Activated T-helper 17 cell treated with anti-CD3 and anti-CD28 coated beads, Interleukin-2, amount 50 U/mL, for 72 hours (primary cell): ENCODE data around the gene SOAT2. TPM values are rescaled to one million over a fixed set of nuclear protein-coding genes. Genes with fewer than 3 reads are reported as not detected.

Experiments used
- ATAC-seq: fragments of 150-1000 bp; cut with Tn5 transposase; replicated peaks from 2 replicates; pipeline ENCODE4 v1.10.0; 2021; ENCODE audit warnings: mild to moderate bottlenecking, moderate library complexity
- H3K27ac Mint-ChIP-seq: one replicate; pipeline ENCODE4 v1.8.0; 2022; ENCODE audit warnings: mixed read lengths
- H3K27me3 Mint-ChIP-seq: one replicate; pipeline ENCODE4 v1.8.0; 2022; ENCODE audit warnings: mixed read lengths
- H3K36me3 Mint-ChIP-seq: one replicate; pipeline ENCODE4 v1.8.0; 2022; ENCODE audit warnings: low read depth, mild to moderate bottlenecking, mixed read lengths
- H3K4me1 Mint-ChIP-seq: one replicate; pipeline ENCODE4 v1.8.0; 2022; ENCODE audit warnings: mixed read lengths
- H3K4me3 Mint-ChIP-seq: one replicate; pipeline ENCODE4 v1.8.0; 2022; ENCODE audit warnings: mild to moderate bottlenecking, mixed read lengths
- H3K9me3 Mint-ChIP-seq: one replicate; pipeline ENCODE4 v1.8.0; 2022; ENCODE audit warnings: mixed read lengths
- total RNA-seq, 2 donors: library from RNA; stranded (reverse); gene quantifications; one replicate each; pipeline ENCODE4 v1.2.3, GENCODE V29; 2022

Gene SOAT2, protein sequence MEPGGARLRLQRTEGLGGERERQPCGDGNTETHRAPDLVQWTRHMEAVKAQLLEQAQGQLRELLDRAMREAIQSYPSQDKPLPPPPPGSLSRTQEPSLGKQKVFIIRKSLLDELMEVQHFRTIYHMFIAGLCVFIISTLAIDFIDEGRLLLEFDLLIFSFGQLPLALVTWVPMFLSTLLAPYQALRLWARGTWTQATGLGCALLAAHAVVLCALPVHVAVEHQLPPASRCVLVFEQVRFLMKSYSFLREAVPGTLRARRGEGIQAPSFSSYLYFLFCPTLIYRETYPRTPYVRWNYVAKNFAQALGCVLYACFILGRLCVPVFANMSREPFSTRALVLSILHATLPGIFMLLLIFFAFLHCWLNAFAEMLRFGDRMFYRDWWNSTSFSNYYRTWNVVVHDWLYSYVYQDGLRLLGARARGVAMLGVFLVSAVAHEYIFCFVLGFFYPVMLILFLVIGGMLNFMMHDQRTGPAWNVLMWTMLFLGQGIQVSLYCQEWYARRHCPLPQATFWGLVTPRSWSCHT
- 1 to 10 TPM in 1 of 2 donors, under 1 TPM in 1; 0.28 to 1.1 TPM for total RNA-seq

- Mint-ChIP-seq H3K27ac (peak within 1 kb of the TSS; percentile 91), H3K4me1 (peaks cover 24% of the 10 kb centered on the region), H3K27me3 (no peaks in the 10 kb centered on the region), H3K4me3 (peak within 1 kb of the TSS; percentile 72), H3K36me3 (no peaks in the 10 kb centered on the region), H3K9me3 (no peaks in the 10 kb centered on the region)
- peak; percentile 70 for ATAC-seq
Observed at GRCh38 chr12:53102883-53103807, at the start of gene SOAT2. TSS of gene SOAT2 (plus strand) at chr12:53103486. CDS start at chr12:53103578, 92 bp downstream.

DNA sequence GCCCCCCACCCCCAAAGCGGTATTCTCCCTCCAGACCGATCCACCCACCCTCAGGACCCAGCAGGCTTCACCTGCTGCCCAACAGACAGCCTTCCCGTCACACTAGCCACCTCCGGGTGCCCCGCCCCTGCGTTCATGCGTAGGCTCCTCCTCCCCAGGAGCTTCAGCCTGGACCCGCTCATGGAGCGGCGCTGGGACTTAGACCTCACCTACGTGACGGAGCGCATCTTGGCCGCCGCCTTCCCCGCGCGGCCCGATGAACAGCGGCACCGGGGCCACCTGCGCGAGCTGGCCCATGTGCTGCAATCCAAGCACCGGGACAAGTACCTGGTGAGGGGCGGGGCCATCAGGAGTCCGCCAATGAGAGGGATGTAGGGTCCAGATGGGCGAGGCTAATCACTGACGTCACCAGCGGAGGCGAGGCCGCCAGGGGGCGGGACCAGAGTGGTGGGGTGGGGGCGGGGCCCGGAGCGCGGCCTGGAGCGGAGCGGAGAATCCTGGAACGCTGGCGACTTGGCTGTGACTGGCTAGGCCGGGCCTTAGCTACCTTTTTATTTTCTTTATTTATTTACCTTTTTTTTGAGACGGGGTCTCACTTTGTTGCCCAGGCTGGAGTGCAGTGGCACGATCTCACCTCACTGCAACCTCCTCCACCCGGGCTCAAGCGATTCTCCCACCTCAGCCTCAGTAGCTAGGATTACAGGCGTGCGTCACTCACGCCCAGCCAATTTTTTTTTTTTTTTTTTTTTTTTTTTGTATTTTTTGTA, 49.0 kb upstream of the SOAT2 start:
- ATAC-seq = peak; percentile 96
- Mint-ChIP-seq H3K4me3 (peak overlapping the region; percentile 96), H3K36me3 (no peaks in the 10 kb centered on the region), H3K9me3 (no peaks in the 10 kb centered on the region), H3K27me3 (no peaks in the 10 kb centered on the region), H3K4me1 (peaks cover 4% of the 10 kb centered on the region), H3K27ac (peak overlapping the region; percentile 89)

DNA sequence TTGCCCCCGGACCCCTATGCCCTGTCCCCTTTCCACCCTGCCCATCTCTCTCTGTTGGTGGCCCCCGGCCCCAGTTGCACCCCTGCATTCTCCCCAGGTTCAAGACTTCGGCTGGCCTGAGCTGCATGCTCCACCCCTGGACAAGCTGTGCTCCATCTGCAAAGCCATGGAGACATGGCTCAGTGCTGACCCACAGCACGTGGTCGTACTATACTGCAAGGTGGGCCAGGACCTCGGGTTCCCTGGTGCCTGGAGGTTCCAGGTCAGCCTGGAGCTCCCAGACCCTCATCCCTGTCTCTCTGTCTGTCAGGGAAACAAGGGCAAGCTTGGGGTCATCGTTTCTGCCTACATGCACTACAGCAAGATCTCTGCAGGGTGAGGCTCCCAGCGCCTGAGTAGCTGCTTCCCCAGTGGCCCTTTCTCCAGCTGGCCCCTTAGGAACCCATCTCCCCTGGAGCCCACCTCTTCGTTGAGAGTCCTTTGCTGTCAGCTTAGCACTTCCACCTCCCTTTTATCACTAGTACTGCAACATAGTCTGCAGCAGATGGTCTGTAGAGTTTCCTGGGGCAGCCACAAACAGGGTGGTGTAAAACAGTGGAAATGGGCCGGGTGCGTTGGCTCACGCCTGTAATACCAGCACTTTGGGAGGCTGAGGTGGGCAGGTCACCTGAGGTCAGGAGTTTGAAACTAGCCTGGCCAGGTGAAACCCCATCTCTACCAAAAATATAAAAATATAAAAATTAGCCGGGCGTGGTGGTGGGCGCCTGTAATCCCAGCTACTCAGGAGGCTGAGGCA, 47.6 kb upstream of the SOAT2 start:
- Mint-ChIP-seq H3K36me3 (no peaks in the 10 kb centered on the region), H3K27me3 (no peaks in the 10 kb centered on the region), H3K4me1 (peaks cover 4% of the 10 kb centered on the region), H3K27ac (no peak overlapping the region), H3K9me3 (no peaks in the 10 kb centered on the region), H3K4me3 (peak overlapping the region; percentile 96)
- no peak for ATAC-seq

DNA sequence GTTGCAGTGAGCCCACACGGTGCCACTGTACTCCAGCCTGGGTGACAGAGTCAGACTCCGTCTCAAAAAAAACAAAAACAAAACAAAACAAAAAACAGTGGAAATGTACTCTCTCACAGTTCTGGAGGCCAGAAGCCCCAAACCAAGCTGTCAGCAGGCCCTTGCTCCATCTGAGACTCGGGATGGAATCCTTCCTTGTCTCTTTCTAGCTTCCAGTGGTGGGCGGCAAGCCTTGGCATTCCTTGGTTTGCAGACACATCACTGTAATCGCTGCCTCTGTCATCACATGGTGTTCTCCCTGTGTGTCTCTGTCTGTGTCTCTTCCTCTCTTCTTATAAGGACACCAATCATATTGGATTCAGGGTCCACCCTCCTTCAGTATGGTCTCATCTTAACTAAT, 47.0 kb upstream of the SOAT2 start:
- Mint-ChIP-seq H3K4me3 (no peak overlapping the region), H3K4me1 (peaks cover 4% of the 10 kb centered on the region), H3K36me3 (no peaks in the 10 kb centered on the region), H3K27ac (no peak overlapping the region), H3K27me3 (no peaks in the 10 kb centered on the region), H3K9me3 (no peaks in the 10 kb centered on the region)
- no peak for ATAC-seq

- Mint-ChIP-seq H3K27me3 (no peaks in the 10 kb centered on the region), H3K9me3 (no peaks in the 10 kb centered on the region), H3K4me3 (no peak overlapping the region), H3K36me3 (no peaks in the 10 kb centered on the region), H3K27ac (no peak overlapping the region), H3K4me1 (peaks cover 4% of the 10 kb centered on the region)
- no peak for ATAC-seq
Observed at GRCh38 chr12:53056901-53057300, 46.4 kb upstream of the SOAT2 start.

GRCh38 chr12:53057816-53058500, 45.3 kb upstream of the SOAT2 start:
- H3K9me3 Mint-ChIP-seq = no peaks in the 10 kb centered on the region
- H3K4me1 Mint-ChIP-seq = peaks cover 4% of the 10 kb centered on the region
- H3K4me3 Mint-ChIP-seq = no peak overlapping the region
- no peak for ATAC-seq
- no peaks in the 10 kb centered on the region for H3K27me3 Mint-ChIP-seq
- H3K36me3 Mint-ChIP-seq = no peaks in the 10 kb centered on the region
- H3K27ac Mint-ChIP-seq = peak overlapping the region; percentile 62

DNA sequence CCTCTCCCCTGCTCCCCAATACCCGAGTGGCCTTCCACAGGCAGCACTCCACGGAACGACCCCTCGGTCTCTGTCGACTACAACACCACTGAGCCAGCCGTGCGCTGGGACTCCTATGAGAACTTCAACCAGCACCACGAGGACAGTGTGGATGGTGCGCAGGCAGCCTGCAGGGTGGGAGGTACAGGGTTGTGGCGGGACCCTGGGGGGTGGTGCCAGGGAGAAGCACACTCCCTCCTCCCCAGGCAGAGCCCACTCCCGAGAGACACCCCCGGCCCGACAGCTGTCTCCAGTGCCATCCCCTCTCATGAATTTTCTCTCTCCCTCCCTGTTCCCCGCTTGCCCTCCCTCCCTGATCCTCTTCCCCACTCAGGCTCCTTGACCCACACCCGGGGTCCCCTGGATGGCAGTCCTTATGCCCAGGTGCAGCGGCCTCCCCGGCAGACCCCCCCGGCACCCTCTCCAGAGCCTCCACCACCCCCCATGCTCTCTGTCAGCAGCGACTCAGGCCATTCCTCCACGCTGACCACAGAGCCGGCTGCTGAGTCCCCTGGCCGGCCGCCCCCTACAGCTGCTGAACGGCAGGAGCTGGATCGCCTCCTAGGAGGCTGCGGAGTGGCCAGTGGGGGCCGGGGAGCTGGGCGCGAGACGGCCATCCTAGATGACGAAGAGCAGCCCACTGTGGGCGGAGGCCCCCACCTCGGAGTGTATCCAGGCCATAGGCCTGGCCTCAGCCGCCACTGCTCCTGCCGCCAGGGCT, 44.4 kb upstream of the SOAT2 start:
- ATAC-seq = no peak
- no peaks in the 10 kb centered on the region for H3K9me3 Mint-ChIP-seq
- peaks cover 4% of the 10 kb centered on the region for H3K4me1 Mint-ChIP-seq
- no peak overlapping the region for H3K27ac Mint-ChIP-seq
- H3K36me3 Mint-ChIP-seq = peaks cover 5% of the 10 kb centered on the region
- H3K27me3 Mint-ChIP-seq = no peaks in the 10 kb centered on the region
- H3K4me3 Mint-ChIP-seq = no peak overlapping the region

DNA sequence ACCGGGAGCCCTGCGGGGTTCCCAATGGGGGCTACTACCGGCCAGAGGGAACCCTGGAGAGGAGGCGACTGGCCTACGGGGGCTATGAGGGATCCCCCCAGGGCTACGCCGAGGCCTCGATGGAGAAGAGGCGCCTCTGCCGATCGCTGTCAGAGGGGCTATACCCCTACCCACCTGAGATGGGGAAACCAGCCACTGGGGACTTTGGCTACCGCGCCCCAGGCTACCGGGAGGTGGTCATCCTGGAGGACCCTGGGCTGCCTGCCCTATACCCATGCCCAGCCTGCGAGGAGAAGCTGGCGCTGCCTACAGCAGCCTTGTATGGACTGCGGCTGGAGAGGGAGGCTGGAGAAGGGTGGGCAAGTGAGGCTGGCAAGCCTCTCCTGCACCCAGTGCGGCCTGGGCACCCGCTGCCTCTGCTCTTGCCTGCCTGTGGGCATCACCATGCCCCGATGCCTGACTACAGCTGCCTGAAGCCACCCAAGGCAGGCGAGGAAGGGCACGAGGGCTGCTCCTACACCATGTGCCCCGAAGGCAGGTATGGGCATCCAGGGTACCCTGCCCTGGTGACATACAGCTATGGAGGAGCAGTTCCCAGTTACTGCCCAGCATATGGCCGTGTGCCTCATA, 43.7 kb upstream of the SOAT2 start:
- ATAC-seq = no peak

DNA sequence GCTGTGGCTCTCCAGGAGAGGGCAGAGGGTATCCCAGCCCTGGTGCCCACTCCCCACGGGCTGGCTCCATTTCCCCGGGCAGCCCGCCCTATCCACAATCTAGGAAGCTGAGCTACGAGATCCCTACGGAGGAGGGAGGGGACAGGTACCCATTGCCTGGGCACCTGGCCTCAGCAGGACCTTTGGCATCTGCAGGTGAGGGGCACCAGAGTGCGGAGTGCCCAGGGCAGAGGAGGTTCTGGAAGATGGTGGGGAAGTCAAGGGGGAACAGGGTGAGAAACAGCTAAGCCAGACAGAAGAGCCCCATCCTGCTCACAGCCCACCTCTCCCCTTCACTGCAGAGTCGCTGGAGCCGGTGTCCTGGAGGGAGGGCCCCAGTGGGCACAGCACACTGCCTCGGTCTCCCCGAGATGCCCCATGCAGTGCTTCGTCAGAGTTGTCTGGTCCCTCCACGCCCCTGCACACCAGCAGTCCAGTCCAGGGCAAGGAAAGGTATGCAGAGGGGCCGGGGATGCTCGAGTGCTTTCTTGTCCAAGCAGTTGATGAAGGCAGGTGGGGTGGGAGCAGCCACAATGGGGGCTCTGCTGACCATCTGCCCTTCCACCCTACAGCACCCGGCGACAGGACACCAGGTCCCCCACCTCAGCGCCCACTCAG, 43.1 kb upstream of the SOAT2 start:
- Mint-ChIP-seq H3K27ac (no peak overlapping the region), H3K27me3 (no peaks in the 10 kb centered on the region), H3K4me1 (no peaks in the 10 kb centered on the region), H3K4me3 (no peak overlapping the region), H3K36me3 (peaks cover 17% of the 10 kb centered on the region), H3K9me3 (no peaks in the 10 kb centered on the region)
- no peak for ATAC-seq

More for the DNA sequence above, 43.7 kb upstream of the SOAT2 start:
- Mint-ChIP-seq H3K4me1 (no peaks in the 10 kb centered on the region), H3K36me3 (peaks cover 11% of the 10 kb centered on the region), H3K27ac (no peak overlapping the region), H3K4me3 (no peak overlapping the region), H3K27me3 (no peaks in the 10 kb centered on the region), H3K9me3 (no peaks in the 10 kb centered on the region)

DNA sequence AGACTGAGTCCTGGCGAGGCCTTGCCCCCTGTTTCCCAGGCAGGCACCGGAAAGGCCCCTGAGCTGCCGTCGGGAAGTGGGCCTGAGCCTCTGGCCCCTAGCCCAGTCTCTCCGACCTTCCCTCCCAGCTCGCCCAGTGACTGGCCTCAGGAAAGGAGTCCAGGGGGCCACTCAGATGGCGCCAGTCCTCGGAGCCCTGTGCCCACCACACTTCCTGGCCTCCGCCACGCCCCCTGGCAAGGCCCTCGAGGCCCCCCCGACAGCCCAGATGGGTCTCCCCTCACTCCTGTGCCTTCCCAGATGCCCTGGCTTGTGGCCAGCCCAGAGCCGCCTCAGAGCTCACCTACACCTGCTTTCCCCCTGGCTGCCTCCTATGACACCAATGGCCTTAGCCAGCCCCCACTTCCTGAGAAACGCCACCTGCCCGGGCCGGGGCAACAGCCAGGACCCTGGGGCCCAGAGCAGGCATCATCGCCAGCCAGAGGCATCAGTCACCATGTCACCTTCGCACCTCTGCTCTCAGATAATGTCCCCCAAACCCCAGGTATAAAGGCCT, 42.5 kb upstream of the SOAT2 start:
- Mint-ChIP-seq H3K4me3 (no peak overlapping the region), H3K27me3 (no peaks in the 10 kb centered on the region), H3K36me3 (peaks cover 23% of the 10 kb centered on the region), H3K27ac (no peak overlapping the region), H3K4me1 (peaks cover under 1% of the 10 kb centered on the region), H3K9me3 (no peaks in the 10 kb centered on the region)
- no peak for ATAC-seq

- Mint-ChIP-seq H3K27me3 (no peaks in the 10 kb centered on the region), H3K27ac (no peak overlapping the region), H3K4me3 (no peak overlapping the region), H3K4me1 (peaks cover 8% of the 10 kb centered on the region), H3K36me3 (peaks cover 30% of the 10 kb centered on the region), H3K9me3 (no peaks in the 10 kb centered on the region)
- ATAC-seq = peak; percentile 28
Observed at GRCh38 chr12:53061404-53062010, 41.8 kb upstream of the SOAT2 start.
